HG02870 (cell line): Measurements from ENCODE around the gene TM4SF20.
"Not testable (repeated sequence)": the region's sequence is repeated elsewhere in the genome, so short reads cannot be mapped to it uniquely, and the experiment has no call there.

ENCODE experiments used
- ATAC-seq: cut with Tn5 transposase; IDR thresholded peaks from one replicate; pipeline ENCODE4 v1.9.1; 2021; ENCODE audit warnings: mild to moderate bottlenecking, moderate library complexity; ENCODE audit not compliant: unreplicated experiment

Gene TM4SF20

GRCh38 chr2:227398684-227399670 is 19.9 kb upstream of the TM4SF20 start:
- no peak for ATAC-seq

DNA sequence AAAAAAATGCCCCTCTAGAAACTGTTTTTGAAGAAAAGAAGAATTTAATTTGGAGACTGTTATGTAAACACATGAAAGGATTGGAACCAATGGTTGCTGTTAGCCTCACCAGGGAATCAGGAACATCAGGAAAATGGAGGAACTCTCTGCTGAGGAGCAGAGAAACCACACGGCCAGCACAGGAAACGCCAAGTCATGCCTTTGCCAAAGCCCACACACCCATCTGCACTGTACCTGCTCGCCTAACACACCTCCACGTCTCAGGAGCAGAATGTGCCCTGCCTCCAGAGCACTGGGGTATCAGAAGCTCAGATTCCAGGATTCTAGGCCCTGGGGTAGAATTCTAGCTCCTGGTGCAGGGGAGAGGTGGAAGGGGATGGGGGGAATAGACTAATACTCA is 18.5 kb upstream of the TM4SF20 start:
- ATAC-seq = no peak

GRCh38 chr2:227395556-227395955 is 16.4 kb upstream of the TM4SF20 start:
- ATAC-seq = no peak

- ATAC-seq = no peak
Observed at GRCh38 chr2:227394401-227394800, 15.3 kb upstream of the TM4SF20 start.

DNA sequence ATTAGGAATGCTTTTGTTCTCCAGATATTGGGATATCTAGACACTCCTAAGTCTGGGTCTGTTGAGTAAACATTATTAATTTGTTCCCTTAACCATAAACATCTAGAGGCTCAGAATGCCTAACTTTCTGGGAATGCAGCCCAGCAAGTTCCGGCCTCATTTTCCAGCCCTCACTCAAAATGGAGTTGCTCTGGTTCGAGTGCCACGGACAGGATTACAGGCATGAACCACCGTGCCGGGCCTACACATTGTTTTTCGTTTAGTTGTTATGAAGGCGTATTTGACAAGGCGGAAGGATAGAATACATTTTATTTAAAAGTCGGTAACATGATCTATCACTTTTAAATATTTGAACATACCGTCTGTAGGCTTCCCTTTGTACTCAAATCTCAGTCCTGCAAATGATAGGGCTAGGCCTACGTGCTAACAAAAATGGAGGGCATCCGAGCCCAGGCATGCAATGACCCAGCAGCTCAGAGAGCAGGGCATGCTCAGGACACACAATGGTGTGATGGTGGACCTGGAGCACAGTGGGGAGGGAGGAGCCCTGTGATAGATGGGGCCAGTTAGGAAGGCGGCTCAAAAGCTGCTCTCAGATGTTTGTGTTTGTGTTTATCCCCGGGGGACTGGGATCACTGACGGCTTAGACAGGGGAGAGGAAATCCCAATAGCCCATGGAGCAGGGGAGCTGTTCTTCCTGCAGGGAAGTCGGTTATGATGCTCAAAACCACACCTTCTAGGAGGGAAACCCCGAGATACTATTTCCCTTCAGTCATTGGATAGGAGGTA is 11.6 kb upstream of the TM4SF20 start:
- no peak for ATAC-seq

GRCh38 chr2:227389661-227390060 is 10.6 kb upstream of the TM4SF20 start:
- no peak for ATAC-seq

- ATAC-seq = no peak
Observed at GRCh38 chr2:227389231-227389630, 10.1 kb upstream of the TM4SF20 start.

DNA sequence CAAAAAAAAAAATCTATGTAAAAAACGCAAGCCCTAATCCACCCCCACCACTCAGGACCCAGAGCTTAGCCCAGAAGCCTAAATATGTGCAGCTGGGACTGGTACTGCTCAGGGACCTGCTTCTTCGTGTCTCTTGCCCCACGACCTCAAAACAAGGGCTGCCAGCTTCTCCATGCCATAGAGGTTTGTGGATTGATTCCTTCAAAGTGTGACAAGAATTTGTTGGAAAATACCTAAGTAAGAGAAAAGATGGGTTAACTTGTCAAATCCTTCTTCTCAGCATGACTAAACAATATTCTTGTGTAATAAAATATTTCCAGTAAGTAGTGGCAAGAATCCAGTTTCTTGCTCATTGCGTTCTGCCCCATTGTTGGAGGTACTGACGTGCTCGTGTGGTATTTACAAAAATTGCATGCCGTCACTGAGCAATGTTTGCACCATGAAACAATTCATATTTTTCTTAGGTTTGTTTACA is 9.5 kb upstream of the TM4SF20 start:
- ATAC-seq = no peak

GRCh38 chr2:227387583-227387982 is 8.5 kb upstream of the TM4SF20 start, which contains the start of gene SCYGR1:
TSS of gene SCYGR1 (minus strand) at chr2:227387949. CDS start at chr2:227387949, 0 bp downstream.
- not testable (repeated sequence) for ATAC-seq

DNA sequence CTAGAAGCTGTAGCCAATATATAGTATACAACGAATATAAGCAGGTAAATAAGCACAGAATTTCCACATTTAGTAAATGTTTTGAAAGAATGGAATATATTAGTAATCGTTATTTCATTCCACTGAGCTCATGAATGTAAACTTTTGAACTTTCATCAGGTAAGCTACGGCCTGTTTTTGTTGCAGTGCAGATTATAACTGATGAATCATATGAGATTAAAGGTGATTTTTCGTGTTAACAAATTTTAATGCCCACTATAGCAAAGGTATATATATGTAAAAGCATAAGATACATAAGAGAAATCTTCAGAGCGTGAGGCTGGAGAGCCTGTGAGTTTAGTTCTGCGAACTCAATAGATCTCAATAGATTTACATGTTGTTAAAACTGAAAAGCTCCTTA is 7.5 kb upstream of the TM4SF20 start:
- ATAC-seq = no peak

DNA sequence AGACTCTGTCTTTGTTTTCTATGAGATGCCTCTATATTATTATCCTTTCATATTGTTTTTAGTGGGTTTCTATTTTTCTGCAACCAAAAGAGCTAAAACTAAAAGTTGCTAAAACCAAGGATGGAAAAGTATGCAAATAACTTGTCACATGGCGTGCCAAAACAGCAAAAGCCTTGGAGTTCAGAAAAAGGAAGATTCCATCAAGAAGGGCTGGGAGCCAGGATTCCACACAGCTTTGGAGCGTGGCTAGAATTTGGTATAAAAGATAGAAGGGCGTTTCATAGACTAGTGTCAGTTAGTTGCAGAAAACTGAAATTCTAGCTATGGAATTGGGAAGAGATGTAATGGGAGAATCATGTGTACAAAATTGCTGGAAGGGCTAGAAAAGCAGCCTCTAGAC is 4.6 kb upstream of the TM4SF20 start:
- no peak for ATAC-seq

GRCh38 chr2:227382241-227382835 is 3.2 kb upstream of the TM4SF20 start:
- ATAC-seq = not testable (repeated sequence)

- ATAC-seq = no peak
Observed at GRCh38 chr2:227378371-227378782, 729 bp downstream of the TM4SF20 start.

GRCh38 chr2:227377467-227378351 is 1.4 kb downstream of the TM4SF20 start:
- no peak for ATAC-seq

- ATAC-seq = no peak
Observed at GRCh38 chr2:227376656-227377396, 2.3 kb downstream of the TM4SF20 start.

DNA sequence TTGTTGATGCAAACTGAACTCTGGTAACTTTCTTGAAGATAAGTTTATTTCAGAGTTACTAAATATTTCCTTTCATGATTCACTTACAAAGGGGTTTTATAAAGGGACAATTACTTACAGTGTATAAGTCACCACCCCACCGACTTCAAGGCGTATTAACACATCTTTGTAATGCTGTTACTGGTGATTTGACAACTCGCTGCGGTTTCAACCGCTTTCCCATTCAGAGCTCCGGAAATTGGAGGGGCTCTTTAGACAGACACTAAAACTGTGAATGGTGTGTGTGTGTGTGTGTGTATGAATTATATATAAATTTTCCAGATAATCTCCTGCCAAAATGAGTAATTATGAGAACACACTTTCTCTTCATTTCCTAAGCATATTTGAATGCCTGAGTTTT is 4.9 kb downstream of the TM4SF20 start:
- ATAC-seq = no peak

DNA sequence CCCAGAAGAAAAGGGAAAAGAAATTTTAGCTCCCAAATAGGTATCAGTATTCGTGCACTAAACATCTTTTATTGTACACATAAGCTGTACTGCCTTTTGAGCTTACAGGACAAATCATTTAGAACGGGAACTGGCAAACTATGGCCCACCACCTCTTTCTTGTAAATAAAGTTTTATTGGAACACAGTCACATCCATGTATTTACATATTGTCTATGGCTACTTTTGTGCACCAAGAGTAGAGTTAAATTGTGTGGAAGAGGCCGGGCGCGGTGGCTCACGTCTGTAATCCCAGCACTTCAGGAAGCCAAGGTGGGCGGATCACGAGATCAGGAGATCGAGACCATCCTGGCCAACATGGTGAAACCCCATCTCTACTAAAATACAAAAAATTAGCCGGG is 5.7 kb downstream of the TM4SF20 start:
- no peak for ATAC-seq

- ATAC-seq = no peak
Observed at GRCh38 chr2:227370791-227371312, 8.3 kb downstream of the TM4SF20 start.

- ATAC-seq = no peak
Observed at GRCh38 chr2:227370092-227370491, 9.0 kb downstream of the TM4SF20 start.
